ENCODE results near the gene CCDC89.
"Not testable (repeated sequence)": the region's sequence is repeated elsewhere in the genome, so short reads cannot be mapped to it uniquely, and the experiment has no call there.

The CCDC89 gene

DNA sequence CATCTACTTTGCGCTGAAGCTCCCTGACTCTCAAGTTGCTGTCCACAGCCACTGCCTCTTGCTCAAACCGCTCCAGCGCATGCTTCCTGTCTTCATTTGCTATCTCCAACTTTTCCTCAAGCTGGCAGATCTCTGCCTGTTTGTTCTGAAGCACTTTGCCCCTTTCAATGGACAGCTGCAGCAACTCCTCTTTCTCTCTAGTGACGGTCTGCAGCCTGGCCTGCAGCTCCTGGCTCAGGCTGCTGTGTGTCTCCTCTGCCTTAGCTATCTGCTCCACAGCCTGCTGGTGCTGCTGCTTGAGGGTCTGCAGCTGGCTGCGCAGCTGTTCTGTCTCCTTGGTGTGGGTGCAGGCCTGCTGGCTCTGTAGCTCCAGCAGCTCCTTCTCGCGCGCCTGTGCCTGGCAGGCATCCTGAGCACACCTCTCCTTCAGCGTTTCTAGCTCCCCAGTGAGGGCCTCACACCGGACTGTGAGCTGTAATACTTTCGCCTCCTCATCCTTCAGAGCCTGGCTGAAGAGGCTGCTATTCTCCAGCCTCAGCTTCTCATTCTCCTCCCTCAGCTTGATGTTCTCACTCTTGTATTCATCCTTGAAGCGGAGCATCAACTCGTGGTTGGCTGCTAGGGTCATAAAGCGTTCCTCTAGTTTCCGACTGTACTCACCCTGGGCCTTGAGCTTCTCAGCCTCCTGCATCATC lies 723 bp downstream of the CCDC89 start:
- no peak for DNase-seq

DNA sequence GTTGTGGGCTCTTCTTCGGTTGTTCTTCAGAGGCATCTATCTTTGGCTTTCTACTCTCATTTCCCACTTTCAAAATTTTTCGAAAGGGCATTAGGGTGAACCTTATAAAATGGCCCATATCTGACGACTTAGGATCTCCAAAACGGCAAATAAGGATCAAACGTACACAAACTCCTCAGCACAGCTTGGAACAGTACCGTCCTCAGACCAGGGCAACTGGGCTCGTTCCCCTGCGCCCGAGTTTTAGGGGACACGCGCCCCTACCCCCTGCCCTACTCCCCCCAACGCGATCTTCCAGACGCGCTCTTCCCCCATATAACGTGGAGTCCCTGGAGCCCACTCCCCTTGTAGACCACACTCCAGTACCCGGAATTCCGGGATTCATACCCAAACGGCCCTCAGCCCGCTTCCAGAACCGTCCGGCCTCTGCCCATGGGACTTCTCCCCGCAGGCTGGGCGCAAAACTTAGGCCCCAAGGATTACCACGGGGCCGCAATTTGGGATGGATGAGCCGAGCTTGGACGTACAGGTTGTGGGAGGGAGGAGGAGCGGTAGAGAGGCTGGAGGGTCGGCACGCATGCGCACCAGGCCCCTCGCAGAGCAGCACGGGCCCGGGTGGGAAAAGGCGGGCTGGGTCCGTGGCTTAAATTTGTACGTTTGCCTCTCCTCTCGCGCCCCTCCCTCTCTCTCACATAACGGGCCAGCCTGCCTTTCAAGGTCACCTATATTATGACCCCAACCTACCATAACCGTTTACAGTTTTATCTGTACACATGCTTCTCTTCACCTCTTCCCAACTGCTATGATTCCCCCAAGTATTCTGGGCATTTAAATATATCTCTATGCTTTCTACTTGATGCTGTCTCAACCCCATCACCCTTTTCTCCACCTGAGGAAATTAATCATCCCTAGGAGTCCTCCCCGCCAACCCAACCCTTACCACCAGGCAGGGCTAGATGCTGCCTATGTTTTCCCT lies 3.4 kb downstream of the CCDC89 start:
- peak; percentile 74 for DNase-seq

DNA sequence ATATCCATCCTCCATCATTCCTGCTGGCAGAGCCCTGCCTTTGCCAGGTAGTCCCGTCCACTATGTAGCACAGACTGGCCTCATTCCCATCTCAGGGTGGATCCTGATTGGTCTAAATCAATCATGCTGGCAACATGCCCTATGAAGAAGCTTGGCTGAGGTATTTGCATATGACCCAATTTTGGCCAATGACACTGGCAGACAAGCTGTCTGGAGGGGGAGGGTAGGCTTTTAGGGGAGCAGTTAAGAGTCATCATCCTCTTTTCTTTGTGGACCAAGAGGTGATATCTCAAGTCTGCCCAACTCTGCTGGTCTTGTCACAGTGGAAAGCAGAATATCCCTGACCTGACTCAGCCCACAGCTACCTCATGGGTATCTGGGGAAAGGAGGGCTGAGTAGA lies 5.1 kb downstream of the CCDC89 start:
- DNase-seq, result no peak

DNA sequence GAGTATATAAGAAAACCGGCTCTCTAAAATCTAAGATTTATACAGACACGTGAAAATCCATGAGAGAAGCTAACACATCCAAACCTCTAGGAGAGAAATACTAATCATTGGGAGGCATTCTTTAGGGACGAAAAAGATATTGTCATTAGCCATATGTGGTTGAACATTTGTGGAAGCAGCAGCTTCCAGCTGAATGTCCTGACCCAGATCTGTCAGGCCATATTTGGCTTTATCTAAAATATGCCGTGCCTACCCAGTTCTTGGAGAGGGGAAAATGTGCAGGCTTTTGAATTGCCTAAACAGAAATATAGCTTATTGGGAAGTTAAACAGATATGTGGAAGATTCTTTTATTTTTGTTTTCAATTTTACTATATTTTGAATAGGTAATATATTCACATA lies 6.4 kb downstream of the CCDC89 start:
- DNase-seq, result no peak

DNA sequence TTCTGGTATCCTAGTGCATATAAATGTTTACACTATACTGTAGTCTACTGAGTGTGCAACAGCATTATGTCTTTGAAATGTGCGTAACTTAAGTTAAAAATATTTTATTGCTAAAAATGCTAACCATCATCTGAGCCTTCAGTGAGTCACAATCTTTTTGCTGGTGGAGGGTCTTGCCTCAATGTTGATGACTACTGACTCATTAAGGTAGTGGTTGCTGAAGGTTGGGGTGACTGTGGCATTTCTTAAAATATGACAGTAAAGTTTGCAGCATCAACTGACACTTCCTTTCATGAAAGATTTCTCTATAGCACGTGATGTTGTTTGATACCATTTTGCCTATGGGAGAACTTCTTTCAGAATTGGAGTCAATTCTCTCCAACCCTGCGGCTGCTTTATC lies 12.6 kb downstream of the CCDC89 start:
- no peak for DNase-seq

DNA sequence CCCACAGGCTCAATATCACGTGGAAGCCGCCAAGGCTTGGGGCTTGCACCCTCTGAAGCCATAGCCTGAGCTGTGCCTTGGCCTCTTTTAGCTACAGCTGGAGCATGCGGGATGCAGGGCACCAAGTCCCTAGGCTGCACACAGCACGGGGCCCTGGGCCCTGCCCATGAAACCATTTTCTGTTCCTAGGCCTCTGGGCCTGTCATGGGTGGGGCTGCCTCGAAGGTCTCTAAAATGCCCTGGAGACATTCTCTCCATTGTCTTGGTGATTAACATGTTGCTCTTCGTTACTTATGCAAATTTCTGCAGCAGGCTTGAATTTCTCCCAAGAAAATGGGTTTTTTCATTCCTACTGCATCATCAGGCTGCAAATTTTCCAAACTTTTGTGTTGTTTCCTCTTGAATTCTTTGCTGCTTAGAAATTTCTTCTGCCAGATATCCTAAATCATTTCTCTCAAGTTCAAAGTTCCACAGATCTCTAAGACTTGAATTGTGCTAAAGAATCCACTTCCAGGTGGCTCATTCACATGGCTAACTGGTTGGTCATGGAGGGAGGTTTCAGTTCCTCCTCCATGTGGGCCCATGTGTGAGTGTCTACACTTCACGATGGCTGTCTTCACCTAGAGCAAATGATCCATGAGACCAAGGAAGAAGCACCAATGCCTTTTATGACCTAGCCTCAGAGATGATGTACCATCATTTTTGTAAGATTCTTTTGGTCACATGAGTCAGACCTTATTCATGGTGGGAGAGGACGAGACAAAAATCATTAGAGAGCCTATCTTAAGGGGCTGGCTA lies 13.7 kb downstream of the CCDC89 start:
- no peak for DNase-seq

DNA sequence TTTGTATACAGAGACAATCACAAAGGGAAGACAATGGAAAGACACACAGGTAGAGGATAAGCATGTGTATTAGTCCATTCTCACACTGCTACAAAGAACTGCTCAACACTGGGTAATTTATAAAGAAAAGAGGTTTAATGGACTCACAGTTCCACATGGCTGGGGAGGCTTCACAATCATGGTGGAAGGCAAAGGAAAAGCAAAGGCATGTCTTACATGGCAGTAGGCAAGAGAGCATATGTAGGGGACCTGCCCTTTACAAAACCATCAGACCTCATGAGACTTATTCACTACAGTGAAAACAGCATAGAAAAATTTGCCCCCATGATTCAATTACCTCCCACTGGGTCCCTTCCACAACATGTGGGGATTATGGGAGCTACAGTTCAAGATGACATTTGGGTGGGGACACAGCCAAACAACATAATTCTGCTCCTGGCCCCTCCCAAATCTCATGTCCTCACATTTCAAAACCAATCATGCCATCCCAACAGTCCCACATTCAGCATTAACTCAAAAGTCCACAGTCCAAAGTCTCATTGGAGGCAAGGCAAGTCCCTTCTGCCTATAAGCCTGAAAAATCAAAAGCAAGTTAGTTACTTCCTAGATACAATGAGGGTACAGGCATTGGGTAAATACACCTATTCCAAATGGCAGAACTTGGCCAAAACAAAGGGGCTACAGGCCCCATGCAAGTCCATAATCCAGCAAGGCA lies 14.9 kb downstream of the CCDC89 start:
- not testable (repeated sequence) for DNase-seq

DNA sequence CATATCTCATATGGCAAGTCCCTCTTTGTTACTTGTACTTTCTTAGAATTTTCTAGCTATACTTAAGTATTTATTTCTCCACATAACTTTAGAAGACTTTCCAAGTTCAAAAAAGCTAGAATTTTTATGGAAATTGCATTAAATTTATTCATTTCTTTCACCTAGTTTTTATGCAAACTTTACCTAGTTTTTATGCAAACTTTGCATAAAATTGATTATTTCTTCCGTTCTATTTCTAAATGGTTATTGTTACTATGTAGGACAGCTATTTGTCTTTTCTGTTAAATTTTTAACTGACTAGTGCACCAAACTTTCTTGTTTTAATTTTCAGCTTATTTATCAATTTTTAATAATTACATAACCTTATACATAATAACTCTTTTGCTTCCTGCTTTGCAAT lies 17.8 kb downstream of the CCDC89 start:
- no peak for DNase-seq

DNA sequence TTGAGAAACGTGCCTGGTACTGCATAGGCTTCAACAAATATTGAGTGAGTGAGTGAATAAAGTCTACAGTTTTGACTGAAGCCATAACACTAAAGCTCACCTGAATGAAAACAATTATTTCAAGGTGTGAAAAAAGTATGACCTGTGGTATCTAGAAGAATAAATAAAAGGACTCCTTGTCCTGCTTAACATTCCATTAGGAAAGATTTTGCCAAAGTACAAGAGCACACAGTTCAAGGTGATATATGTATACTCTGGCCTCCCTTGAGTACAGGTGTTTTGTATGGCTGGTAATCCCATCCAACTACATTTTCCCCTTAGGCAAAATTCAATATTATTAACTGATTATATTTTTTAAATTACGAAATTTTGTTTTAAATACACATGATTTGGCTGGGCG lies 19.3 kb downstream of the CCDC89 start:
- DNase-seq, result no peak

DNA sequence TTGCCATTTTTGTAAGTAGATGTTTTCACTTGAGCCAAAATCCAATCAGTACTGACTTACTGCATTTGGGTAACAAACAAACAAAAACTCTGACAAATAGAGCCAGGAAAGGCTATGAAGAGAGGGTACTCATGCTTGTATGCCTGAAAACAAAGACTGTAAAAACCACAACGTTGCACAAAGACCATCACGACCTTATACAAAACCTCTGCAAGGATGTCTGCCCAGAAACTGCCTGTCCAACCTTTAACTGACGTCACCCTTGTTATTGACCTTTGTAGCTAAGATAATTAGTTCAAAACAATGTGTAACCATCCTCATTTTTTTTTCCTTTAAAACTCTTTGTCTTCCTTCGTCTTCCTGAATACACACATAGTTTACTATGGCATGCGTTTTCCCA lies 20.3 kb downstream of the CCDC89 start:
- DNase-seq, result no peak

DNA sequence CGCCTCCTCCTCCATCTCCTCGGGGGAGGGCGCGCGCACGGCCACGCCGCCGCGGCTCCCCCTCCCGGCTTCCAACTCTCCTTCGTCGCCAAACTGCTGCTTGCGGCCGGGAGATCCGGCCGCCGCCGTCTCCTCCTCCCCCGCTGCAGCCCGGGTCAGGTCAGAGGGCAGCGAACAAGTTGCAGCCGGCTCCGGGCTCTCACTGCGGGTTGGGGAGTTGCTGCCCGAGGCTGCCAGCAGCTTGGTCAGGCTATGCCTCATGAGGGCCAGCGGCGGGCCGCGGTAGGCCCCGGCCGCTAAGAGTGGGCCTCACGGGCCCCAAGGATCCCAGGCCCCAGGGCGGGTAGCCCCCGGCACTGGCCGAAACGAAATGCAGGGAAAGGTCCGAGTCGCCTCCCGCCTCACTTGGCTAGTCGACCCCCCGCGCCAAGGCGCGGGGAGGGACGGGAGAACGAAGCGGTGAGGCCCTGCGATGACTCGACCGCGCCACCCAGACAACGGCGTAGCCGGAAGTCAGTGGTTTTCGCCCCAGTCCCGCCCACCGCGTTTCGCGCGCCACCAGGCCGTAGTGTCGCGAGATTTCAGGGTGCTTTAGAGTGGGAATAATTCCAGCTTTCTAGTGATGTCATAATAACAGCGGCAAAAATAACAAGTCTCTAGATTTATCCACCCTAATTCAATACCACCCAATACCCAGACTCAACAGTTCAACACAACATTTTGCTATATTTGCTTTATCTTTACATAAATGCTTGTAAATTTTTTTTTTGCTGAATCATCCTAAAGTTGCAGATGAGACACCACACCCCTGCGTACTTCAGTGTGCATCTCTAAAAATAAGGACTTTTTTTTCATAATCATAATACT lies 21.1 kb downstream of the CCDC89 start, which contains the start of gene CREBZF:
TSS of gene CREBZF (minus strand) at position 515 of the 867 bp plus-strand sequence. CDS start at position 261, 254 bp downstream.
- DNase-seq, result peak; percentile 97

DNA sequence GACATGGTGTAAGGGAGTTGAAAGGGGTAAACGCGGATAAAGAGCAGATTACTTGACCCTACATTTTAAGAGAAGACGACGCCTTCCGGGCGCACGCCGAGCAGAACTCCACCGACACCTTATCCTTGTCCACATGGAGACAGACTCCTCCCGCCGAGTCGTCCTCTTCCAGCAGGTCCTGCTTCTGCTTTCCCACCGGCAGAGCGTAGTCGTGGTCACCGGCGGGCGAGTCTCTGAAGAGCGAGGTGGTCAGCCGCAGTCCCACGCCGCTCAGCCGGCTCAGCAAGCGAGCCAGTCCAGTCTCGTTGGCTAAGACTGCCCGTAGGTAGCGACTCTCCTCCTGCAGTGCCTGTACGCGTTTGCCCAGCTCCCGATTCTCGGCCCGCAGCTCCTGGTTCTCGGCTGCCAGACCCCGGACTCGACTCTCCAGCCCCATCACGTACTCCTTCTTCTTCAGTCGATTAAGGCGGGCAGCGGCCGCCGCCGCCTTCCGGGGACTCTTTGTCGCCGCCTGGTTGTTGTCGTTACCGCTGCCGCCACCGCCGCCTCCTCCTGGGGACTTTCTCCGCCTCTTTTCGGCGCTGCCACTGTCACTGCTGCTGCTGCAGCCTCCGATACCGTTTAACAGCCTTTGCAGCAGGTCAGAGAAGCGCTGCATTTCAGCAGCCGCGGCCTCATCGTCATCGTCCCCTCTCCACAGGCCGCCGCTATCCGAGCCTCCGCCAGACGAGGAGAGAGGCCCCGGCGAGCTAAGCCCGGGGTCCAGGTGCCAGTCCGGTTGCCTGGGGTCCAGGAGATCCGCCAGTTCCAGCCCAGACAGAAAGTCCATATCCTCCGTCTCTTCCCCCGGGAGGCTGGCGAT lies 22.0 kb downstream of the CCDC89 start:
- DNase-seq, result peak; percentile 54

DNA sequence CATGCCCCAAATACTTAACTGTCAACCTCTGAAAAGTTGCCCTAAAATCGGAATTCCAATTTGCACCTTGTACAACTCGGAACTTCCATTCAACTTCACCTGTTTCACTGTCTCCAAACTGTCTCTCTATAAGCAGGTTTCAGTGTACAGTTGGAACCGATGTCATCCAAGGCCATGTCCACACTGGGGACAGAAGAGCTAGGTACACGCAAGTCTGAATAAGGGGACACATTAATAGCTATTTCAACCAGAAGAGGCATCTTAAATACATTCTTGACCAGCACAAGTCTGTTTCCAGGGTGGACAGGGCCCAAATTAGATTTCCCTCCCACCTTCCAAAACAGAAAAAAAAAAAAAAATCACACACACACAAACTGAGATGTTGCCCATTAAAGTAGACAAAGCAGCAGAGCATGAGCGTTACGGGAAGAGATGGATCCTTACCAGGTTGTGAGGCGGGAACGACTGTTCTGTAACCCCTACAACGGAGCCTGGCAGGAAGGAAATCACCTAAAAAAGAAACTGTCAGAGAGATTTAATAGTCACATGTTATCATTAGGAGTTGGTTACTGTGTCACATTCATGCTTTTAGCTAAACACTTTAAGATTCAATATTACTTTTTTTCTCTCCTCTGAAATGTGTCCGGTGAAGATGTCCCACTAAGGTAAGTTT lies 22.8 kb downstream of the CCDC89 start:
- no peak for DNase-seq

DNA sequence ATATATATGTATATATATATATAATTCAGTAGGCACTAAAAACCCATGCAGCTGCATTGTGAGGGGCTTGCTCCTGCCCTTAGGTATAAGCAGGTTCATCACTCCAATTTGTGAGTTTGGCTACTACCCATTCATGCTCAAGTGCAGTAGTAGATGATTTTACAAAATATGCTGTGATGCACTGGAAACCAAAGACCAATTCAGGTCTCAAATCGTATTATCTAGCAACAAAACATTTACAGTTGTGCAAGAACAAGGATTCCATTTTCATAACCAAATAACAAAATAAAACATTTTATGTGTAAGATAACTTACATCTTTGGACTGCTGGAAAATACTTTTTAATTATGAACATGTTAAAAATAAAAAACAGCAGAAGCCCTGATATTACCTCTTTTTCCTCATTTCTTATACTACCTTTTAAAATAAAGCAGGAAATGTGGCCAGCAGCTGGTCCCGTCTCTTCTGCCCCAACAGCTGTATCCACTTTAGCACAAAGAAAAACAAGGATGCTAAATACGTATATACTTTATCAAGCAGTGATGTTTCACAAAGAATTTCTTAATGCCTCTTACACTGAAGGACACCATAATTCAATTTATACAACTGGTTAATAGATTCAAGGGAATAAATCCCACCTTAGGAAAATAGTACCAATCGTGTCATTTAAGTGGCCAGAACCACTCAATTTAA lies 23.9 kb downstream of the CCDC89 start:
- DNase-seq, result no peak

DNA sequence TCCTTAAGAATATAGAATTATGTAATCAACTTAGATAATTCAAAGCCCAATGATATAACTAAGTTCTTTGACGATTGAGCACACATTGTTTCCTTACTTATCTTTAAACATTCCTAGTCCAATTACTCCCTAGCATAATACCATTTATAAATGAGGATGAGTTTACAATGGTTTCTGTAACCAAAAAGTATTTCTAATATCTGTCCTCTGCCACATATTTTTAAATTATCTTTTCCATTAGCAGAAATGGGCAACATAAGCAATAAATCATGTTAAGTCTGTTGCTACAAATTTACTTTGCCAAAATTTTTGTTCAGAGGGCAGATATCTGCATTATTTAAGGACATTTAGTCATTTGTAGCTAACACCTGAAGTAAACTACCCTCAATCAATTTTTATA lies 27.8 kb downstream of the CCDC89 start:
- no peak for DNase-seq

DNA sequence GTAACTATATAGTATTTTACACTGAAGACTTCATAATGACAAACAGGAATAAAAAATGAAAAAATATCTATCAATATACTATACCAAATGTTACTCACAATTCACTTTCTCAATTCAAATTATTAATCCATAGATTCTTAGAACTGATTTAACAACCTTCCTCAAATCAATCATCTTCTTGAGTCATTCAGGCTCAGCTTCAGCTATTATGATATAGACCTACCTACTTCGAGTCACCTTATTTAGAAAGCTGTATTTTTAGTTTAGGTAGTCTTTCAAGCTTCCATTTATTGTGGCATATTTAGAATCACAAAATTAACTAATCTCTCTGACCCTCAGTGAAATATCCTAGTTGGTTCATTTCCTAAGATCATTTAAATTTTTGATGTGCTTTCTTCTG lies 29.2 kb downstream of the CCDC89 start:
- no peak for DNase-seq

DNA sequence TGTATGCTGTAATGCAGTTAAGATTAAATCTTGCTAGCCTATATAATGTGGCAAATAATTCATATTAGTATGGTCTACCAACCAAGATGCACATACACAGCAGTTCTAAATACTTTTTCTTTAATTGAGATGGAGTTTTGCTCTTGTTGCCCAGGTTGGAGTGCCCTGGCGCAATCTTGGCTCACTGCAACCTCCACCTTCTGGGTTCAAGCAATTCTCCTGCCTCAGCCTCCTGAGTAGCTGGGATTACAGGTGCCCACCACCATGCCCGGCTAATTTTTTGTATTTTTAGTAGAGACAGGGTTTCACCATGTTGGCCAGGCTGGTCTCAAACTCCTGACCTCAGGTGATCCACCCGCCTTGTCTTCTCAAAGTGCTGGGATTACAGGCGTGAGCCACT lies 31.7 kb downstream of the CCDC89 start:
- not testable (repeated sequence) for DNase-seq

DNA sequence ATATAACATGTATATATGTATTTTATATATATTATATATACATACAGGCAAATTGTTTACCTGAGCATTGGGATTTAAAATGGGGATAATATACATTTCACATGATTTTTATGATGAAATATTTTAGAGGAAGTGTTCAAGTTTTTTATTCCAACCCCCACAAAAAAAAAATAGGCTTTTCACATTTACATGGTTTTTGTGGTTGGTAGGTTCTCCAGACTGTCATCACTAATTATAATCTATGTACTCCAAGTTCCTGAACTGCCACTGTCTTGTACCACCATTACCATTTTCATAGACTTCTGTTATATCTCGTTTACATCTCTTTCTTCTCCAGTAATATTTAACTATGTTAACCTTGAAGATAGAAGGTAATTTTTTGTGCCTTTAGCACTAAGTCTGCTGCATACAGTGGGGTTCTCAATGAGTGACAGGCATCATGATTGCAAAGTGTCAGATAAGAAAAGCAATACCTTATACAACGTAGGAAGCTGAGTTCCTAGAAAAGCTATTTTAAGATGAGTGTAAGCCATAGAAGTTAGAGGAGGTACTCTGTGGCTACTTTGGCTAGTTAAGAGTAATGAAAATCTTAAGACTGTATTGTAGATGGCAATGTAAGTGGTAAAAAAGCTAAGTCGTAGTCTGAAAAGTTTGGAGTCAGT lies 33.1 kb downstream of the CCDC89 start:
- DNase-seq, result no peak

DNA sequence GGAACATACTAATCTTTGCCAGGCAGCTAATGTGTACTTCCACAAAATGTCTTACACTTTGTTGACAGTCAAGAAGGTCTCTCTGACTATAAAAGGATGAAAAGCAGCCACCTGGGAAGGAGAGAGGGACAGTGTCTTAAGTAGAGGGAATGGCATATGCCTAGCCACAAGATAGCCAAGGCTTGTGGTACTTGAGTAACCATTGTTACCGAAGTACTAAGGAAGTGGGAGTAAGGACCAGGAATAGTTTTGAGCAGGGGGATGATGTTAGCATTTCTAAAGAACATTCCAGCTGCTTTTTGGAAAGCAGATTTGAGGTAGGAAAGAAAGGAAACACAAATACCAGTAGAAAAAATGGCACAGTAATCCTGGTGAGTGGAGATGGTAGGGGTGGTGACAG lies 34.9 kb downstream of the CCDC89 start:
- DNase-seq, result no peak

Data from NCI-H1092 (cell line).